GM18505 (cell line): ENCODE measurements around the gene LIN28B.

Experiments
- ATAC-seq: cut with Tn5 transposase; IDR thresholded peaks from one replicate; pipeline ENCODE4 v1.9.1; 2021; ENCODE audit not compliant: unreplicated experiment
- POLR2A ChIP-seq: IDR thresholded peaks from 4 replicates; pipeline ENCODE4 v1.6.1; 2011; ENCODE audit warnings: borderline replicate concordance; ENCODE audit not compliant: insufficient read depth, insufficient read length; ENCODE audit errors: extremely low read depth

The LIN28B gene

DNA sequence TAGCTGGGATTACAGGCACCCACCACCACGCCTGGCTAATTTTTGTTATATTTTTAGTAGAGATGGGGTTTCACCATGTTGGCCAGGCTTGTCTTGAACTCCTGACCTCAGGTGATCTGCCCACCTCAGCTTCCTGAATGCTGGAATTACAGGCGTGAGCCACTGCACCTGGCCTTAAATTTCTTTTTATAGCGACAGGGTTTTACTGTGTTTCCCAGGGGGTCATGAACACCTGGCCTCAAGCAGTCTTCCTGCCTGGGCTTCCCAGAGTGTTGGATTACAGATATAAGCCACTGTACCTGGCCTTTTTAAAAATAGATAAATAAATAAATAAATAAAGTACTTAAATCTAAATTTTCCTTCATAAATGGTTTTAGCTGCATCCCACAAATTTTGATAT, 57.5 kb downstream of the LIN28B start:
- ATAC-seq: no peak
- TF ChIP-seq POLR2A: no peak

- TF ChIP-seq POLR2A: no peak
- ATAC-seq: no peak
Measured at GRCh38 chr6:105014954-105015353, 58.0 kb downstream of the LIN28B start.

- no peak for TF ChIP-seq POLR2A
- no peak for ATAC-seq
Measured at GRCh38 chr6:105015482-105015881, 58.6 kb downstream of the LIN28B start.

GRCh38 chr6:105019285-105019684, 62.4 kb downstream of the LIN28B start:
- TF ChIP-seq POLR2A: no peak
- ATAC-seq: no peak

DNA sequence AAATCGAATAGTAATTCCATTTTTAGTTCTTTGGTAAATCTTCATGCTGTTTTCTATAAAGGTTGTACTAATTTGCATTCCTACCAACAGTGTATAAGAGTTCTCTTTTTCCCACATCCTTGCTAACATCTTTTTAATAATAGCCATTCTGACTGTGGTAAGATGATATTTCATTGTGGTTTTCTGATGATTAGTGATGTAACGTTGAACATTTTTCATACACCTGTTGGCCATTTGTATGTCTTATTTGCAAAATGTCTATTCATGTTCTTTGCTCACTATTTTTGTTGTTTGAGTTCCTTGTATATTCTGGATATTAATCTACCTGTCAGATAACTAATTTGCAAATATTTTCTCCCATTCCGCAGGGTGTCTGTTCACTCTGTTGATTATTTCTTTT, 64.5 kb downstream of the LIN28B start:
- no peak for ATAC-seq
- TF ChIP-seq POLR2A: no peak

DNA sequence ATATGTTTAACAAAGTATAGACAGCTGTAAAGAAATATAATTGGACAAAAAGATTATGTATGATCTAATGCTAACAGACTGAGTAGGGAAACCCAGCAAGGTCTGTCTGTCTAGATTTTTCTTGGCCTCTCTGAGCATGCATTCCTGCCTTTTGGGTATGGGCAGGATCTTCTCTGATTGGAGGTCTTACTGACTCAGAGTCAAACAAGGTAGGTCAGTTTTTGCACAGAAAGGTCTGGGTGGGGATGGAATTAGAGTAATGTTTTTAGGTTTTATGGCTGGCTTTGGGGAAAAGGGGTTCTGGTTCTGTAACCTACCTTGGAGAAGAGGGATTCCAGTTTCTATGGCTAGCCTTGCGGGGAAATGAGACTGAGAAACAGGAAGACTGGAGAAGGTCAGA, 65.5 kb downstream of the LIN28B start:
- no peak for ATAC-seq
- no peak for TF ChIP-seq POLR2A

- no peak for ATAC-seq
- TF ChIP-seq POLR2A: no peak
Measured at GRCh38 chr6:105024803-105025202, 67.9 kb downstream of the LIN28B start.

DNA sequence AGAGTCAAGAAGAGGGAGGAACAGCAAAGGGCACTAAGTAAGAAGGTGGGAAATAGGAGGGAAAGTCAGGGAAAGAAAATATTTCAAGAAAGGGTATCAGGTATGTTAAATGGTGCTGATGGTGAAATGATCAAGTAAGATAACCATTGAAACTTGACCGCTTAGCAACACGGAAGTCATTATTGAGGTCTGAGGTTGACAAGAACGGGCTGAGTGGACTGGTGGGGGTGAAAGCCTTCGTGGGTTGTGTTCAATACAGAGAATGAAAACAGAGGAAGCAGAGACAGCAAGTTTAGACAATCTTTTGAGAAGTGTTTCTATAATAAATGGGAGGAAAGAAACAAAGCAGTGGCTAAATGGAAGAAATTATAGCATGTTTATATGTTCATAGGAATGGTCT, 72.0 kb downstream of the LIN28B start:
- no peak for TF ChIP-seq POLR2A
- no peak for ATAC-seq

- TF ChIP-seq POLR2A: no peak
- ATAC-seq: no peak
Measured at GRCh38 chr6:105029581-105029980, 72.7 kb downstream of the LIN28B start.

GRCh38 chr6:105034470-105034869, 77.6 kb downstream of the LIN28B start:
- no peak for TF ChIP-seq POLR2A
- no peak for ATAC-seq

GRCh38 chr6:105035299-105035698, 78.4 kb downstream of the LIN28B start:
- no peak for TF ChIP-seq POLR2A
- no peak for ATAC-seq

- no peak for TF ChIP-seq POLR2A
- no peak for ATAC-seq
Measured at GRCh38 chr6:105036351-105036750, 79.4 kb downstream of the LIN28B start.

- ATAC-seq: no peak
Measured at GRCh38 chr6:105038259-105038658, 81.4 kb downstream of the LIN28B start.

GRCh38 chr6:105041880-105042279, 85.0 kb downstream of the LIN28B start:
- no peak for TF ChIP-seq POLR2A

More at GRCh38 chr6:105038259-105038658, 81.4 kb downstream of the LIN28B start:
- TF ChIP-seq POLR2A: no peak

GRCh38 chr6:105042648-105043047, 85.7 kb downstream of the LIN28B start:
- no peak for TF ChIP-seq POLR2A
- no peak for ATAC-seq

More at GRCh38 chr6:105041880-105042279, 85.0 kb downstream of the LIN28B start:
- ATAC-seq: no peak

DNA sequence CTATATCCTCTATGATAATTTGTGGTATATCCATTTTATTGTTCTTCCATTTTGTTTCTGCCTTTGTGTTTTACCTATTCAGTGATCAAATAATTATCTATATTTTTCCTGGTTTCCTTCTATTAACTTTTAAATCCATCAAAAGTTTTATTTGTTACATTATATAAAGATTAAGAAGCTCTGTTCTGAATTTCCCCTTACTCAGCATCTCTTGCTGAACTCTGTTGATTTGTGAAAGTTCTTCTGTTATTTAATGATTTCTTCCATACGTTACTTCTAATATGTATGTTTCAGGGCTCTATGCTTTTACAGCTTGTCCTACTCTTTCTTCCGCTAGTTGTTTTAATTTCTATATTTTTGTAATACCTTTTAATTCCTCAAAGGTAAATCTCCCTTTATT, 87.1 kb downstream of the LIN28B start:
- TF ChIP-seq POLR2A: no peak
- no peak for ATAC-seq

DNA sequence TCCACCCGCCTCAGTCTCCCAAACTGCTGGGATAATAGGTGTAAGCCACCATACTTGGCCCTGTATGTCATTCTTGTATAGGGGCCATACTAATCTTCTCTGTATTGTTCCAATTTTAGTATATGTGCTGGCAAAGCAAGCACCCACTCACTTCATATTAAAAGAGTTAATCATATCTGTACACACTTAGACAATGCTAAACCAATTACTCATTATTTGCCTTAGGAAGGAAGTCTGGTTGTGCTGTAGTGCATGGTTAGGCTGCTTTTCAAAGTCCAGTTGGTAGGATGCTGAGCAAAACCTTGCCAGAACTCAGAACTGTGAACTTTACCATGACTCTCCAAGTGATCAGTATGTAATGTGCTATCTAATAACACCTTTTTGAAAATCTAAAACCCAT, 88.6 kb downstream of the LIN28B start:
- TF ChIP-seq POLR2A: no peak

More for the DNA sequence above, 88.6 kb downstream of the LIN28B start:
- ATAC-seq: no peak
